Esophagus squamous epithelium (tissue), 4 donors: ENCODE data around the gene S1PR3.

Experiments
- POLR2A ChIP-seq, 4 donors: fragments of 450-650 bp; IDR thresholded peaks; one replicate each; pipeline ENCODE4 v1.6.1; 2017; ENCODE audit warnings: antibody characterized with exemption in 4 of 4, mild to moderate bottlenecking in 4 of 4, moderate library complexity in 3 of 4
- TF ChIP-seq, protein P1 (sequence below), 6 experiments: fragments of 450-650 bp in 4 of 6; fragments of 200-600 bp in 2 of 6; sonication (generic) in 2 of 6; IDR thresholded peaks; one replicate each; pipeline ENCODE4 v1.5.1; 2016 to 2019; ENCODE audit warnings: antibody characterized with exemption in 6 of 6, mild to moderate bottlenecking in 4 of 6, moderate library complexity in 4 of 6

DNA sequence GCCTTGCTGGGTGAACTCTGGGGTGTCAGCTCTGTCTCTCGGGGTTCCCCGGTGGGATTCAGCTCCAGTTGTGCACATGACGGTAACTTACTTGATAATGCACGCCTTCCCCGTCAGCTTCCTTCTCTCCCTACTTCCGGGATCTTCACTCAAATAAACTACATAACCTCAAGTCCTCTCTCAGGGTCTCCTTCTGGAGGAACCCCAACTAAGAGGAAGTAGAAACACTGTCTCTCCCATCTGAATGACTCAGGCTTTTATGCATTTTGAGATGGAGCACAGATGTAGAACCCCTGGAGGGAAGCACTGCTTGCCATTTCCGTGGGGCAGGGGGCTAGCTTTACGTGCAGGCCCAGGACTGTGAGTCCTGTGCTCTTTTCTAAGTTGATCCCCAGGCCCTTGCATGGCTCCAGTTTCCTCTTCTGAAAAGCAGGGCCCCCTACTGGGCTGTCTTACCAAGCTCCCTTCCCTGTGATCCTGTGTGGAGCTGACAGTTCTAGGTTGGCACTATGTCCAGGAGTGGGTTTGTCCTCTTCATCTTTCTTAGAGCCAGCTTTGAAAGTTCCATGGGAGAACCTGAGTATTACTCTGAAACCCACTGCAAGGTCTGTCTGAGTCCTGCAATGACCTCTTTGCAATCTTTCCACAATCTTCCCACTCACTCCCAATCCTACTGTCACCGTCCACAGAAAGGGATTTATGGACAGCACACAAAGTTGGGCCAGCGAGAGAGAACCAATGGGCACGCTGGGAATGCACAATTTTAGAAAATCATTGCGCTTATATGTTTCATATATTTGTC, 17.7 kb downstream of the S1PR3 start:
- TF ChIP-seq POLR2A (IDR thresholded peaks at IDR 0.05): no peak
- TF ChIP-seq, protein P1, sequence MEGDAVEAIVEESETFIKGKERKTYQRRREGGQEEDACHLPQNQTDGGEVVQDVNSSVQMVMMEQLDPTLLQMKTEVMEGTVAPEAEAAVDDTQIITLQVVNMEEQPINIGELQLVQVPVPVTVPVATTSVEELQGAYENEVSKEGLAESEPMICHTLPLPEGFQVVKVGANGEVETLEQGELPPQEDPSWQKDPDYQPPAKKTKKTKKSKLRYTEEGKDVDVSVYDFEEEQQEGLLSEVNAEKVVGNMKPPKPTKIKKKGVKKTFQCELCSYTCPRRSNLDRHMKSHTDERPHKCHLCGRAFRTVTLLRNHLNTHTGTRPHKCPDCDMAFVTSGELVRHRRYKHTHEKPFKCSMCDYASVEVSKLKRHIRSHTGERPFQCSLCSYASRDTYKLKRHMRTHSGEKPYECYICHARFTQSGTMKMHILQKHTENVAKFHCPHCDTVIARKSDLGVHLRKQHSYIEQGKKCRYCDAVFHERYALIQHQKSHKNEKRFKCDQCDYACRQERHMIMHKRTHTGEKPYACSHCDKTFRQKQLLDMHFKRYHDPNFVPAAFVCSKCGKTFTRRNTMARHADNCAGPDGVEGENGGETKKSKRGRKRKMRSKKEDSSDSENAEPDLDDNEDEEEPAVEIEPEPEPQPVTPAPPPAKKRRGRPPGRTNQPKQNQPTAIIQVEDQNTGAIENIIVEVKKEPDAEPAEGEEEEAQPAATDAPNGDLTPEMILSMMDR (IDR thresholded peaks at IDR 0.05): no peak
